ENCODE results near the gene COPZ2. TPM values are rescaled to one million over a fixed set of nuclear protein-coding genes. Genes with fewer than 3 reads are reported as not detected.
A peak's percentile ranks its signal among the peaks of the same experiment; 100 is the strongest.
"Not testable (repeated sequence)": the region's sequence is repeated elsewhere in the genome, so short reads cannot be mapped to it uniquely, and the experiment has no call there.

Gene COPZ2
- total and polyA plus RNA-seq, 8 donors = 18.8 to 48.6 (median 24.2) TPM

DNA sequence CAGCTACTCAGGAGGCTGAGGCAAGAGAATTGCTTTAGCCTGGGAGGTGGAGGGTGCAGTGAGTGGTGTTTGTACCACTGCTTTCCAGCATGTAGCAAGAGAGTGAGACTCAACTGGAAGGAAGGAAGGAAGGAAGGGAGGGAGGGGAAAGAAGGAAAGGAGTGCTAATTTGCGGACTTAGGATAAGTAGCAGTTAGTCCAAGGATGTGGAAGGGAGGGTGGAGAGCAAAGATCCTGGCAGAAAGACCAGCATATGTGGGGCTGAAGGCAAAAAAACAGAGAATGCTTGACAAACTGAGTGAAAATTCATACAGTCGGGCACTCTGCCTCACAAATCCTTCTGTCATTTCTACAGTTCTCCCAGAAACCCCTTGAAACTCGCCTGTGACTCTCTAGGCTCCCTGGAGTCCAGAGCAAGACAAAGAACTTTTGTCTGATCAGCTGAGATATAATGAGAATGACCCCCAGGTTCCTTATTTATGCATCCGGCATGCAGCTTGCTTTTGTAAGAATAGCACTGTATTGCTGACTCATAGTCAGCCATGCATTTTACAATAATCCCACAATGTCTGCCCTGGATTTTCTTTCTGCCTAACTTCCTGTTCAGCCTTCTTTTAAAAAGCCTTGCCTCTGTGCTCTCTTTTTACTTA, 35.2 kb downstream of the COPZ2 start:
- ATAC-seq (peak; percentile 59), DNase-seq (peak in 1 of 4 donors; percentile 36)
- intact Hi-C loops (cut with DNase I) = no loop called here
- no peaks in the 10 kb centered on the region for H3K36me3 ChIP-seq
- TF ChIP-seq, protein P1, sequence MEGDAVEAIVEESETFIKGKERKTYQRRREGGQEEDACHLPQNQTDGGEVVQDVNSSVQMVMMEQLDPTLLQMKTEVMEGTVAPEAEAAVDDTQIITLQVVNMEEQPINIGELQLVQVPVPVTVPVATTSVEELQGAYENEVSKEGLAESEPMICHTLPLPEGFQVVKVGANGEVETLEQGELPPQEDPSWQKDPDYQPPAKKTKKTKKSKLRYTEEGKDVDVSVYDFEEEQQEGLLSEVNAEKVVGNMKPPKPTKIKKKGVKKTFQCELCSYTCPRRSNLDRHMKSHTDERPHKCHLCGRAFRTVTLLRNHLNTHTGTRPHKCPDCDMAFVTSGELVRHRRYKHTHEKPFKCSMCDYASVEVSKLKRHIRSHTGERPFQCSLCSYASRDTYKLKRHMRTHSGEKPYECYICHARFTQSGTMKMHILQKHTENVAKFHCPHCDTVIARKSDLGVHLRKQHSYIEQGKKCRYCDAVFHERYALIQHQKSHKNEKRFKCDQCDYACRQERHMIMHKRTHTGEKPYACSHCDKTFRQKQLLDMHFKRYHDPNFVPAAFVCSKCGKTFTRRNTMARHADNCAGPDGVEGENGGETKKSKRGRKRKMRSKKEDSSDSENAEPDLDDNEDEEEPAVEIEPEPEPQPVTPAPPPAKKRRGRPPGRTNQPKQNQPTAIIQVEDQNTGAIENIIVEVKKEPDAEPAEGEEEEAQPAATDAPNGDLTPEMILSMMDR (IDR thresholded peaks at IDR 0.05) = no peak
- peaks cover 0 to 23% of the 10 kb centered on the region in 2 donors for H3K27me3 ChIP-seq
- peak overlapping the region; percentile 77 to 84 for H3K27ac ChIP-seq
- no peaks in the 10 kb centered on the region for H3K9me3 ChIP-seq
- peaks cover 3 to 33% of the 10 kb centered on the region in 2 donors for H3K4me1 ChIP-seq
- no peak overlapping the region for H3K4me3 ChIP-seq

DNA sequence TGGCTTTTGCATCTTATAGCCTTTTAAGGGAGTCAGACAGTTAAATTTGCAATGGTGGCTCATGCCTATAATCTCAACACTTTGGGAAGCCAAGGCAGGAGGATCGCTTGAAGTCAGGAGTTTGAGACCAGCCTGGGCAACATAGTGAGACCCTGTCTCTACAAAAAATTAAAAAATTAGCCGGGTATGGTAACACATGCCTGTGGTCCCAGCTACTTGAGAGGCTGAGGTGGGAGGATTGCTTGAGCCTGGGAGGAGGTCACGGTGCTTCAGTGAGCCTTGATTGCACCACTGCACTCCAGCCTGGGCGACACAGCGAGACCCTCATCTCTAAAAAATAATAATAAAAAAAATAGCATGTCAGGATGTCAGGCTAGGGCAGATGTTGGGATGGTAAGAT, 35.9 kb downstream of the COPZ2 start:
- DNase-seq; H3K4me3 ChIP-seq; H3K36me3 ChIP-seq; intact Hi-C loops (cut with DNase I); H3K9me3 ChIP-seq; ATAC-seq: not testable (repeated sequence)
- Histone ChIP-seq H3K27ac (peak overlapping the region; percentile 77 to 84), H3K27me3 (peaks cover 0 to 23% of the 10 kb centered on the region in 2 donors), H3K4me1 (peaks cover 3 to 33% of the 10 kb centered on the region in 2 donors)

DNA sequence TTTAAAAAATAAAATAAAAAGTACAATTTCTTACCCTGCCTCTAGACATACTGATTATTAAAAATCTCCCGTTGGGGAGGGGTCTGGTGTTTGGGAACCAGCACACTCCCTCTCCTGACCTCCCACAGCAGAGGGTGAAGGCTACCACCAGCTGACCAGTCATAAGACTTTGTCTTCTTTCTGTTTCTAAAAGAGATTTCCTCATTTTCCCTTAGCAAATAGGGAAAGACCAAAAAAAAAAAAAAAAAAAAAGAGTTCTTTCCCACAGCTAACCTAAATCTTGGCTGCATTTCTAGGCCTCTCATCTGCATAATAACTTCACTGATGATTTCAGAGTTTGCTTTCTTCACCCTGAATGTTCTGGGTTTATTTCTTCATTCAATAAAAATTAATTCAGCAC, 36.4 kb downstream of the COPZ2 start:
- Histone ChIP-seq H3K4me3 (no peak overlapping the region), H3K4me1 (peaks cover 3 to 33% of the 10 kb centered on the region in 2 donors), H3K27ac (peak overlapping the region; percentile 77 to 84), H3K27me3 (peaks cover 0 to 23% of the 10 kb centered on the region in 2 donors), H3K36me3 (no peaks in the 10 kb centered on the region), H3K9me3 (no peaks in the 10 kb centered on the region)
- DNase-seq (no peak), ATAC-seq (peak; percentile 39)
- intact Hi-C loops (cut with DNase I) = no loop called here
- TF ChIP-seq, protein P1 (IDR thresholded peaks at IDR 0.05) = no peak

DNA sequence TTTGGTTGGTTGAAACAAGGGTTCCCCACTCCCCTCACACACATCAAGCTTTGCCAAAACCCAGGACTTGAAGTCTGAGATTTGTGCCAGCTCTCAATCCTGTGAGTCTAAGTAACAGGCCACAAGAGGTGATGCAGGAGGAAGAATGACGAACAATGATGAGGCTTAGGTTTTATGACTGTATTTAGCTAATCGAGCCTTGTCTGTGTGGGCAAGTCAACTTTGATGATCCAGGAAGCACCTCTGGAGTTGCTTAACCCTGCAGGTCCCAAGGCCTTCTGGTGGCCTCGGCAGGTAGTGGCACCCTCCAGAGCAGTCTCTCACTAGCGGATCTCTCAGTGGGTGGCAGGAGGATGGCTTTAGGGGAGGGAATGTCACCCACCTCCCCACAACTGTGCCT, 38.0 kb downstream of the COPZ2 start:
- DNase-seq (no peak), ATAC-seq (no peak)
- Histone ChIP-seq H3K4me3 (no peak overlapping the region), H3K9me3 (no peaks in the 10 kb centered on the region), H3K27ac (no peak overlapping the region), H3K27me3 (peaks cover 0 to 30% of the 10 kb centered on the region in 2 donors), H3K4me1 (peaks cover 3 to 33% of the 10 kb centered on the region in 2 donors), H3K36me3 (no peaks in the 10 kb centered on the region)
- TF ChIP-seq, protein P1 (IDR thresholded peaks at IDR 0.05) = no peak
- intact Hi-C loops (cut with DNase I) = no loop called here

DNA sequence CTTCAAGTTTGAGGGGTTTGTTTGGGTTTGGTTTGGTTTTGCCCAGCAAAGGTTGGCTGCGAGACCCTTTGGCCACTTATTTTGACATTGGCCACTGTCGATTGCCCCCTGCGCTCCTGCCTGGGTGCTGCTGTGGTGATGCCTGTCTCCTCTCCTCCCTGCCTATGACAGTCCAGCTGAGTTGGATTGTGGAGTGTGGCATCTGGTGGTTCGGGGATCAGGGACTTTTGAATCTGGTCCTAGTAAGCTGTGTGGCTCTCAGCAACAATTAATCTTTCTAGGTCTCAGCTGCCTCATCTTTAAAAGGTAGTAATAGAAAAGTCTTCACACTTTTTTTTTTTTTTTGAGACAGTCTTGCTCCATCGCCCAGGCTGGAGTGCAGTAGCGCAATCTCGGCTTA, 39.6 kb downstream of the COPZ2 start:
- intact Hi-C loops (cut with DNase I) = no loop called here
- no peak overlapping the region for H3K27ac ChIP-seq
- no peaks in the 10 kb centered on the region for H3K36me3 ChIP-seq
- H3K4me1 ChIP-seq = peaks cover 0 to 26% of the 10 kb centered on the region in 2 donors
- no peak overlapping the region for H3K4me3 ChIP-seq
- no peaks in the 10 kb centered on the region for H3K9me3 ChIP-seq
- no peak for ATAC-seq
- TF ChIP-seq, protein P1 (IDR thresholded peaks at IDR 0.05) = no peak
- no peak for DNase-seq
- H3K27me3 ChIP-seq = peaks cover 0 to 30% of the 10 kb centered on the region in 2 donors

DNA sequence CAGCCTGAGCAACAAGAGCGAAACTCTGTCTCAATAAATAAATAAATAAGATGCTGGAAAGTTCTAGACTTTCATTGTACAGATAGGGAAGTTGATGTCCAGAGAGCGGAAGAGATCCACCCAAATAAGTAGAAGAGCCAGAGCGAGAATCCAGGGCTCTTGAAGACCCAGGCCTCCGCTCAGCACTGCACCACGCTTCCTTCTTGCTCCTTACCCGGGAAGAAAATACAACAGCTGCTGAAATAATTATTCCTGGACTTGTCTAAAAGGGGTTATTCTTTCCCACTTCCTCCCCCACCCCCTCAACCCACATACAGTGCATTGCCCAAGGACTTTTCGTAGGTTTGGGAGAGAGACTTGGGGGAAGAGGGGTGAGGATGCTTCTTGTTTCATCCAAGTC, 40.0 kb downstream of the COPZ2 start:
- ATAC-seq (no peak), DNase-seq (no peak)
- intact Hi-C loops (cut with DNase I) = no loop called here
- Histone ChIP-seq H3K4me1 (peaks cover 0 to 21% of the 10 kb centered on the region in 2 donors), H3K36me3 (no peaks in the 10 kb centered on the region), H3K9me3 (no peaks in the 10 kb centered on the region), H3K4me3 (no peak overlapping the region), H3K27me3 (peaks cover 0 to 30% of the 10 kb centered on the region in 2 donors), H3K27ac (no peak overlapping the region)
- TF ChIP-seq, protein P1 (IDR thresholded peaks at IDR 0.05) = no peak
